H1 (cell line): ENCODE data around the gene MOGAT3. TPM values are rescaled to one million over a fixed set of nuclear protein-coding genes. Genes with fewer than 3 reads are reported as not detected.

Source experiments
- CTCF ChIA-PET: fragments of 300-600 bp; sonication (Branson Sonifier 250); formaldehyde crosslinking; loops from one replicate; lab custom pipeline; 2021; ENCODE audit not compliant: partially characterized antibody; lab: Charles Lee
- POLR2A ChIA-PET: fragments of 300-600 bp; sonication (Branson Sonifier 250); formaldehyde crosslinking; loops from one replicate; lab custom pipeline; 2021; ENCODE audit warnings: inconsistent platforms; ENCODE audit not compliant: partially characterized antibody; lab: Charles Lee
- DNase-seq, 2 experiments: peaks; one replicate each; pipeline versions ENCODE4 v3.0.0 to v3.0.0-alpha.2; 2010 to 2022; ENCODE audit warnings: low spot score in 2 of 2, low read depth in 1 of 2, mixed read lengths in 1 of 2
- FAIRE-seq: peaks from 2 replicates; lab custom pipeline; 2011; peaks lifted over from hg19 to GRCh38; lab: Jason Lieb, UNC
- H2AFZ ChIP-seq: 2 replicates; pipeline ENCODE4 v1.8.1; 2012; ENCODE audit warnings: low read length, inconsistent platforms
- H2AK5ac ChIP-seq: 2 replicates; pipeline ENCODE4 v1.6.1; 2013; ENCODE audit warnings: low read depth, low read length
- H2BK120ac ChIP-seq: replicated peaks from 2 replicates; pipeline ENCODE3; 2013; ENCODE audit warnings: low read depth, low read length, inconsistent platforms
- H2BK12ac ChIP-seq: 2 replicates; pipeline ENCODE4 v1.6.1; 2013; ENCODE audit warnings: low read depth, low read length
- H2BK15ac ChIP-seq: 2 replicates; pipeline ENCODE4 v1.6.1; 2013; ENCODE audit warnings: low read length
- H2BK20ac ChIP-seq: 2 replicates; pipeline ENCODE4 v1.6.1; 2013; ENCODE audit warnings: low read length
- H2BK5ac ChIP-seq: 2 replicates; pipeline ENCODE4 v1.6.1; 2013; ENCODE audit warnings: low read depth, low read length
- H3K14ac ChIP-seq: 2 replicates; pipeline ENCODE4 v1.6.1; 2013; ENCODE audit warnings: inconsistent platforms; ENCODE audit not compliant: insufficient read length
- H3K18ac ChIP-seq: 2 replicates; pipeline ENCODE4 v1.6.1; 2013; ENCODE audit warnings: low read length; ENCODE audit errors: extremely low read depth
- H3K23ac ChIP-seq: 2 replicates; pipeline ENCODE4 v1.6.1; 2013; ENCODE audit warnings: inconsistent platforms; ENCODE audit not compliant: insufficient read length
- H3K23me2 ChIP-seq: 2 replicates; pipeline ENCODE4 v1.6.1; 2013; ENCODE audit warnings: low read depth, low read length
- H3K27ac ChIP-seq: 2 replicates; pipeline ENCODE4 v1.6.1; 2011; ENCODE audit warnings: low read depth, low read length, inconsistent platforms
- H3K27me3 ChIP-seq, 4 experiments: replicated peaks in 1 of 4; 1 replicate in 1 of 4; 2 replicates in 3 of 4; pipeline versions ENCODE4 v1.6.1 to v1.8.1; 2011 to 2013; ENCODE audit warnings: low read length in 3 of 4, mild to moderate bottlenecking in 3 of 4, inconsistent platforms in 2 of 4, mixed read lengths in 2 of 4, moderate library complexity in 1 of 4; ENCODE audit not compliant: control insufficient read depth in 3 of 4, insufficient read depth in 3 of 4; ENCODE audit errors: extremely low read depth in 1 of 4
- H3K36me3 ChIP-seq, 4 experiments: 2 replicates each; pipeline versions ENCODE4 v1.6.1 to v1.8.1; 2011 to 2013; ENCODE audit warnings: mild to moderate bottlenecking in 4 of 4, low read length in 3 of 4, moderate library complexity in 2 of 4, control low read depth in 1 of 4, inconsistent platforms in 1 of 4; ENCODE audit not compliant: insufficient read depth in 4 of 4, control insufficient read depth in 2 of 4
- H3K4ac ChIP-seq: replicated peaks from 2 replicates; pipeline ENCODE3; 2013; ENCODE audit warnings: low read length, low read depth, mixed read lengths, inconsistent platforms; ENCODE audit not compliant: insufficient read length
- H3K4me1 ChIP-seq, 4 experiments: replicated peaks in 1 of 4; 1 replicate in 1 of 4; 2 replicates in 3 of 4; pipeline versions ENCODE4 v1.6.1 to v1.8.1; 2011 to 2013; ENCODE audit warnings: low read length in 3 of 4, inconsistent platforms in 2 of 4, mixed read lengths in 1 of 4; ENCODE audit not compliant: insufficient read depth in 4 of 4, control insufficient read depth in 3 of 4
- H3K4me2 ChIP-seq, 2 experiments: 2 replicates each; pipeline versions ENCODE4 v1.6.1 to v1.8.1; 2011 to 2013; ENCODE audit warnings: low read depth in 2 of 2, low read length in 2 of 2, control low read depth in 1 of 2, inconsistent platforms in 1 of 2, mild to moderate bottlenecking in 1 of 2; ENCODE audit not compliant: insufficient read depth in 1 of 2
- H3K4me3 ChIP-seq, 4 experiments: fragments of 200-600, 300-600 bp in 1 of 4; sonication (generic), shearing (Covaris generic), sonication (Bioruptor Twin) in 1 of 4; 2 replicates each; pipeline versions ENCODE4 v1.5.1 to v1.8.1; 2011 to 2016; ENCODE audit warnings: low read length in 4 of 4, low read depth in 3 of 4, control low read depth in 2 of 4, inconsistent platforms in 2 of 4, mild to moderate bottlenecking in 2 of 4, mixed read lengths in 1 of 4, moderate library complexity in 1 of 4; ENCODE audit not compliant: insufficient read depth in 2 of 4; ENCODE audit errors: extremely low read depth in 1 of 4
- H3K56ac ChIP-seq: replicated peaks from 2 replicates; pipeline ENCODE3; 2013; ENCODE audit warnings: low read depth, mild to moderate bottlenecking, mixed read lengths, low read length, inconsistent platforms; ENCODE audit not compliant: insufficient read length
- H3K79me1 ChIP-seq: 2 replicates; pipeline ENCODE4 v1.6.1; 2013; ENCODE audit warnings: low read depth, low read length, control low read depth
- H3K79me2 ChIP-seq, 2 experiments: 2 replicates each; pipeline versions ENCODE4 v1.6.1 to v1.8.1; 2012 to 2013; ENCODE audit warnings: low read length in 2 of 2, mild to moderate bottlenecking in 2 of 2, inconsistent platforms in 1 of 2; ENCODE audit not compliant: insufficient read depth in 2 of 2, control insufficient read depth in 1 of 2
- H3K9ac ChIP-seq, 4 experiments: replicated peaks in 1 of 4; 1 replicate in 1 of 4; 2 replicates in 3 of 4; pipeline versions ENCODE4 v1.6.1 to v1.8.1; 2011 to 2013; ENCODE audit warnings: low read depth in 3 of 4, low read length in 3 of 4, control low read depth in 2 of 4, mild to moderate bottlenecking in 2 of 4, moderate library complexity in 2 of 4, inconsistent platforms in 1 of 4; ENCODE audit errors: extremely low read depth in 1 of 4
- H3K9me3 ChIP-seq, 2 experiments: 2 replicates each; pipeline versions ENCODE4 v1.6.1 to v1.8.1; 2012 to 2013; ENCODE audit warnings: mild to moderate bottlenecking in 2 of 2, moderate library complexity in 2 of 2, control low read depth in 1 of 2, inconsistent platforms in 1 of 2, low read depth in 1 of 2, low read length in 1 of 2, mixed read lengths in 1 of 2; ENCODE audit not compliant: insufficient read depth in 2 of 2
- H4K20me1 ChIP-seq, 2 experiments: replicated peaks in 1 of 2; 2 replicates each; pipeline versions ENCODE3 to v1.8.1; 2011 to 2013; ENCODE audit warnings: inconsistent platforms in 2 of 2, low read length in 2 of 2, mild to moderate bottlenecking in 1 of 2; ENCODE audit not compliant: insufficient read depth in 2 of 2, control insufficient read depth in 1 of 2
- H4K5ac ChIP-seq: 2 replicates; pipeline ENCODE4 v1.6.1; 2013; ENCODE audit warnings: low read length, low read depth, mixed read lengths, inconsistent platforms; ENCODE audit not compliant: insufficient read length
- H4K8ac ChIP-seq: 2 replicates; pipeline ENCODE4 v1.8.0; 2013; ENCODE audit warnings: mild to moderate bottlenecking, moderate library complexity, low read length, inconsistent platforms; ENCODE audit not compliant: insufficient read depth; ENCODE audit errors: extremely low read depth
- H4K91ac ChIP-seq: replicated peaks from 2 replicates; pipeline ENCODE3; 2013; ENCODE audit warnings: low read length, mixed read lengths, inconsistent platforms; ENCODE audit not compliant: insufficient read length
- CBX8 ChIP-seq: fragments of 300-800, 300-1000 bp; sonication (generic); IDR thresholded peaks from 2 replicates; pipeline ENCODE4 v1.7.1; 2016; ENCODE audit warnings: low read depth, low read length, borderline replicate concordance
- CREB1 ChIP-seq: IDR thresholded peaks from 2 replicates; pipeline ENCODE4 v1.6.1; 2012; ENCODE audit warnings: inconsistent platforms
- HDAC2 ChIP-seq, 2 experiments: fragments of 300-600 bp in 1 of 2; sonication (generic) in 1 of 2; IDR thresholded peaks; 2 replicates each; pipeline ENCODE4 v1.6.1; 2011 to 2012; ENCODE audit warnings: low read depth in 2 of 2, low read length in 2 of 2, mild to moderate bottlenecking in 2 of 2, moderate library complexity in 2 of 2, borderline replicate concordance in 1 of 2, inconsistent platforms in 1 of 2
- POLR2AphosphoS5 ChIP-seq: IDR thresholded peaks from 2 replicates; pipeline ENCODE4 v1.6.1; 2011; ENCODE audit warnings: low read depth, low read length
- RFX5 ChIP-seq: IDR thresholded peaks from 2 replicates; pipeline ENCODE4 v1.6.1; 2011; ENCODE audit warnings: low read depth, low read length, improper control_type of control experiment, borderline replicate concordance
- RXRA ChIP-seq: IDR thresholded peaks from 2 replicates; pipeline ENCODE4 v1.6.1; 2011; ENCODE audit warnings: low read depth, mild to moderate bottlenecking, low read length, moderate library complexity; ENCODE audit not compliant: insufficient read depth
- SIN3A ChIP-seq, 2 experiments: IDR thresholded peaks in 1 of 2; conservative IDR thresholded peaks in 1 of 2; 2 replicates each; pipeline ENCODE4 v1.6.1; 2011 to 2012; ENCODE audit warnings: low read length in 2 of 2, improper control_type of control experiment in 1 of 2, low read depth in 1 of 2, mild to moderate bottlenecking in 1 of 2
- WGBS, 2 experiments: shearing (Covaris generic) in 1 of 2; methylation state at CpG; one replicate each; pipeline versions ENCODE4 v1.1.6 to v1.1.7; 2013 to 2015; ENCODE audit warnings: low lambda C conversion rate in 2 of 2, mixed read lengths in 2 of 2, inconsistent platforms in 1 of 2, low coverage in 1 of 2, missing lambda C conversion rate in 1 of 2; ENCODE audit not compliant: insufficient replicate concordance in 2 of 2, insufficient coverage in 1 of 2, insufficient read length in 1 of 2; ENCODE audit errors: extremely low coverage in 1 of 2, missing lambda C conversion rate in 1 of 2; 5-methylcytosine and 5-hydroxymethylcytosine counted together
- polyA plus RNA-seq, 7 experiments: library from polyadenylated mRNA; depleted of rRNA in 3 of 7; stranded (reverse) in 5 of 7; unstranded in 2 of 7; fragments of >200 nt in 5 of 7; fragments of 200-250 nt in 2 of 7; gene quantifications; 1 replicate in 5 of 7; 2 replicates in 1 of 7; 4 replicates in 1 of 7; pipeline versions ENCODE4 v1.2.1 to v1.2.3, GENCODE V29; 2011 to 2013; ENCODE audit warnings: missing spikeins in 2 of 7, mixed read lengths in 2 of 7
- total RNA-seq: library from RNA; stranded (reverse); fragmentation: NEBNext Ultra II Directional; extraction: Animal tissue kit (Norgen Biotek cat#: 25700); gene quantifications from 2 replicates; pipeline ENCODE4 v1.2.1, GENCODE V29; 2021
- TF ChIP-seq, protein P1 (sequence below): IDR thresholded peaks from 2 replicates; pipeline ENCODE4 v1.6.1; 2011; ENCODE audit warnings: low read length, improper control_type of control experiment
- TF ChIP-seq, protein P2 (sequence below): IDR thresholded peaks from 2 replicates; pipeline ENCODE4 v1.6.1; 2012; ENCODE audit warnings: inconsistent platforms

Gene MOGAT3
- total and polyA plus RNA-seq, 2 of the 8 experiments (the other 6 are each of a cell fraction or from before 2014, with no cell fraction given), result 0.21 to 0.82 TPM

DNA sequence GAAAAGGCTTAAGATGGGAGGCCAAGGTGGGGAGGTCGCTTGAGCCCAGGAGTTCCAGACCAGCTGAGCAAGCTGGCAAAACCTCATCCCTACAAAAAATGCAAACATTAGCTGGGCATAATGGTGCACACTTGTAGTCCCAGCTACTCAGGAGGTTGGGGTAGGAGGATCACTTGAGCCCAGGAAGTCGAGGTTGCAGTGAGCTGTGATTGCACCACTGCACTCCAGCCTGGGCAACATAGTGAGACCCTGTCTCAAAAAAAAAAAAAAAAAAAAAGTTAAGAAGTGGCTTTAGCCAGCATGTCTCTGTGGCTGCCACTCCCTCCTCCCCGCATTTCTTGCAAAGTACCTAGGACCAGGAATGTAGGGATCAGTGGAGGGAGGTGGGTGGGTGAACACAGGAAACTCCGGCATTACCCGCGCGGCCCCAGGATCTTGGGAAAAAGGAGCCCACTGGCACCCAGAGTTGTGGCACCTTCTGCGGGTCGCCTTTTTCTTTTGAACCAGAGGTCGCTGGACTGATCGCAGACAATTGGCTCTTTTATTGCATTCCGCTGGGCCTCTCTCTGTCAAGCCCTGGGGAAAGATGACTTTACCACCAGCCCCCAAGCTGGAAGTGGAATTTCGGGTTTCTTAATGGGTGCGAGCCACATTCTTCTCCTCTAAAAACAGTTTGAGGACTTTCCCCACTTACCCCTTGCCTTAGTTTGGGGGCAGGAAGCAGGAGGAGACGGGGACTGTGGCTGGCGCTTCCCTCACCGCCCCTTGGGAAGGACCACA, 39.0 kb downstream of the MOGAT3 start:
- H4K5ac ChIP-seq, result no peak overlapping the region
- POLR2A ChIA-PET, result interaction anchor here (1.2 to 1.8 kb wide), 6 partner anchors 8 to 77 kb away, joined by 3 to 7 read pairs (median 4); partner anchors contain the start of genes AP1S1, NAT16 and TRIM56
- no peaks in the 10 kb centered on the region for H3K79me1 ChIP-seq
- CTCF ChIA-PET, result interaction anchor here (1.0 to 7.6 kb wide), 6 partner anchors 8 to 82 kb away, joined by 3 to 115 read pairs (median 4); no protein-coding TSS in a partner anchor
- H3K9me3 ChIP-seq, result no peaks in the 10 kb centered on the region
- no peak overlapping the region; the same call in 1 of the 2 replicates for H2BK12ac ChIP-seq
- FAIRE-seq (no peak), DNase-seq (no peak)
- peaks cover 7% of the 10 kb centered on the region in 2 experiments for H4K20me1 ChIP-seq
- no peak overlapping the region; the same call in 1 of the 2 replicates for H3K18ac ChIP-seq
- H2AK5ac ChIP-seq, result peak overlapping the region; percentile 76; the same call in 1 of the 2 replicates
- no peak overlapping the region; a peak in 1 of 7 replicates for H3K9ac ChIP-seq
- H3K79me2 ChIP-seq, result no peaks in the 10 kb centered on the region
- H4K91ac ChIP-seq, result peak overlapping the region; percentile 12
- no peak overlapping the region for H3K56ac ChIP-seq
- H2BK5ac ChIP-seq, result no peak overlapping the region
- peak overlapping the region; percentile 28 to 63 (median 43); a peak in 7 of 8 replicates for H3K4me3 ChIP-seq
- H3K14ac ChIP-seq, result no peak overlapping the region
- H4K8ac ChIP-seq, result peak overlapping the region; percentile 9; the same call in 1 of the 2 replicates
- H2AFZ ChIP-seq, result no peak overlapping the region
- peaks cover 0 to 3% (median 1%) of the 10 kb centered on the region in 4 experiments; a peak in 3 of 8 replicates for H3K36me3 ChIP-seq
- H3K4ac ChIP-seq, result no peak overlapping the region
- peak overlapping the region; percentile 44 to 72 for H3K4me2 ChIP-seq
- peaks cover 13 to 43% (median 30%) of the 10 kb centered on the region in 4 experiments for H3K4me1 ChIP-seq
- 34% methylated on average over 17 of the region's 17 CpGs; no CpG with 5 or more reads in 1 of the 2 experiments for WGBS, 2 experiments
- H3K27me3 ChIP-seq, result peaks cover 3 to 36% (median 22%) of the 10 kb centered on the region in 4 experiments
- no peak overlapping the region for H3K27ac ChIP-seq
- H2BK15ac ChIP-seq, result no peak overlapping the region
- no peak overlapping the region for H3K23ac ChIP-seq
- peaks cover 27% of the 10 kb centered on the region; the same call in 1 of the 2 replicates for H3K23me2 ChIP-seq
- no peak overlapping the region for H2BK20ac ChIP-seq
- no peak overlapping the region for H2BK120ac ChIP-seq
- TF ChIP-seq SIN3A (conservative IDR thresholded peaks at IDR 0.05 in 1 of 2, IDR thresholded peaks at IDR 0.05 in 1 of 2; ENCODE audit: low read depth in 1 of 2, low read length in 2 of 2) (no peak), CREB1 (no peak), HDAC2 (IDR thresholded peaks at IDR 0.05; ENCODE audit: borderline replicate concordance in 1 of 2, low read depth in 2 of 2, low read length in 2 of 2) (no peak), CBX8 (no peak), RFX5 (no peak), RXRA (no peak), POLR2AphosphoS5 (no peak)
- TF ChIP-seq, protein P1, sequence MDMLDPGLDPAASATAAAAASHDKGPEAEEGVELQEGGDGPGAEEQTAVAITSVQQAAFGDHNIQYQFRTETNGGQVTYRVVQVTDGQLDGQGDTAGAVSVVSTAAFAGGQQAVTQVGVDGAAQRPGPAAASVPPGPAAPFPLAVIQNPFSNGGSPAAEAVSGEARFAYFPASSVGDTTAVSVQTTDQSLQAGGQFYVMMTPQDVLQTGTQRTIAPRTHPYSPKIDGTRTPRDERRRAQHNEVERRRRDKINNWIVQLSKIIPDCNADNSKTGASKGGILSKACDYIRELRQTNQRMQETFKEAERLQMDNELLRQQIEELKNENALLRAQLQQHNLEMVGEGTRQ, result no peak
- TF ChIP-seq, protein P2, sequence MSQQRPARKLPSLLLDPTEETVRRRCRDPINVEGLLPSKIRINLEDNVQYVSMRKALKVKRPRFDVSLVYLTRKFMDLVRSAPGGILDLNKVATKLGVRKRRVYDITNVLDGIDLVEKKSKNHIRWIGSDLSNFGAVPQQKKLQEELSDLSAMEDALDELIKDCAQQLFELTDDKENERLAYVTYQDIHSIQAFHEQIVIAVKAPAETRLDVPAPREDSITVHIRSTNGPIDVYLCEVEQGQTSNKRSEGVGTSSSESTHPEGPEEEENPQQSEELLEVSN, result no peak
